Right renal pelvis (tissue), 4 donors: ENCODE results near the gene NRXN2. TPM values are rescaled to one million over a fixed set of nuclear protein-coding genes. Genes with fewer than 3 reads are reported as not detected.

Experiments
- DNase-seq, 4 donors: peaks; one replicate each; pipeline ENCODE4 v3.0.0-alpha.2; 2013; ENCODE audit warnings: low read depth in 4 of 4, low spot score in 3 of 4, missing footprints in 1 of 4
- polyA plus RNA-seq, 4 donors: library from polyadenylated mRNA; unstranded; fragments of 120-200 nt; gene quantifications; one replicate each; pipeline ENCODE4 v1.2.1, GENCODE V29; 2013; ENCODE audit not compliant: insufficient read length in 4 of 4

NRXN2 gene
- polyA plus RNA-seq, 4 donors, result 15.5 to 27.8 (median 17.0) TPM

- no peak for DNase-seq
These were observed 139.4 kb downstream of the NRXN2 start for GRCh38 chr11:64583296-64584262.

- DNase-seq, result no peak
These were observed 140.1 kb downstream of the NRXN2 start for GRCh38 chr11:64582885-64583284.

- no peak for DNase-seq
These were observed 141.9 kb downstream of the NRXN2 start for GRCh38 chr11:64581057-64581523.

GRCh38 chr11:64580412-64580811, 142.6 kb downstream of the NRXN2 start:
- DNase-seq, result no peak

- no peak for DNase-seq
These were observed 145.8 kb downstream of the NRXN2 start for GRCh38 chr11:64577202-64577601.

DNA sequence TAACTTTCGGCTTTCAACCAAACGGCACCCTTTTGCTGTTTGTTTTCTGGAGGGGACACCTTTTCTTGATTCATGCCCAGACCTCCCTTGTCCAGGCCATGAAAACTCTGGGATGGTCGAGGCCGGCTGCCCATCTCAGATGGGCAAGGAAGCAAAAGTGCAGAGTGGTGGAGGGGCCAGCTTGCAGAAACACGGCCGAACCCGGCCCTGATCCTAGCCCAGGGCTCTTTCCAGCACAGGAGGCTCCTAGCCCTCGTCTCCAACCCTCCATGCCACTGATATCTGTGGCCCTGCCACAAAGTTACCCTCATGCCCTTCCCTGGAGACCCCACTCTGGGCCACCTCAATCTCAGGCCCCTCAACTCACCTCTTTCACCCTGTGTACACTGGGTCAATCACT, 150.9 kb downstream of the NRXN2 start:
- no peak for DNase-seq

- no peak for DNase-seq
These were observed 151.4 kb downstream of the NRXN2 start for GRCh38 chr11:64571410-64572091.

DNA sequence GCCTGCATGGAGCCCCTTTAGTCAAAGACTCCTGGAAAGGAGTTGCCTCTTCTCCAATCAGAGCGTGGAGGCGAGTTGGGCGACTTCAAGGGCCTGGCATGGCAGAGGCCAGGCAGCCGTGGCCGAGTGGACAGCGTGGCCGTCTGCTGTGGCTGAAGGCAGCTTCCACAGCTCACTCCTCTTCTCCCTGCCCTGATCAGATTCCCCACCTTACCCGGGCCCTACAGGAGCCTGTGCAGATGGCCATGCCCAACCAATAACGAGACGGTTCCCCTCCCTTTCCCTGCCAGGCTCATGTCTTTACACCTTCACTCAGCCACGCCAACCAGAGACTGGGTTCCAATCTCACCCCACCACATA, 152.0 kb downstream of the NRXN2 start:
- no peak for DNase-seq

- no peak for DNase-seq
These were observed 152.7 kb downstream of the NRXN2 start for GRCh38 chr11:64570341-64570740.

- DNase-seq, result no peak
These were observed 153.6 kb downstream of the NRXN2 start for GRCh38 chr11:64569300-64569970.

GRCh38 chr11:64568584-64569140, 154.3 kb downstream of the NRXN2 start:
- no peak for DNase-seq

- no peak for DNase-seq
These were observed 154.9 kb downstream of the NRXN2 start for GRCh38 chr11:64568041-64568571.

DNA sequence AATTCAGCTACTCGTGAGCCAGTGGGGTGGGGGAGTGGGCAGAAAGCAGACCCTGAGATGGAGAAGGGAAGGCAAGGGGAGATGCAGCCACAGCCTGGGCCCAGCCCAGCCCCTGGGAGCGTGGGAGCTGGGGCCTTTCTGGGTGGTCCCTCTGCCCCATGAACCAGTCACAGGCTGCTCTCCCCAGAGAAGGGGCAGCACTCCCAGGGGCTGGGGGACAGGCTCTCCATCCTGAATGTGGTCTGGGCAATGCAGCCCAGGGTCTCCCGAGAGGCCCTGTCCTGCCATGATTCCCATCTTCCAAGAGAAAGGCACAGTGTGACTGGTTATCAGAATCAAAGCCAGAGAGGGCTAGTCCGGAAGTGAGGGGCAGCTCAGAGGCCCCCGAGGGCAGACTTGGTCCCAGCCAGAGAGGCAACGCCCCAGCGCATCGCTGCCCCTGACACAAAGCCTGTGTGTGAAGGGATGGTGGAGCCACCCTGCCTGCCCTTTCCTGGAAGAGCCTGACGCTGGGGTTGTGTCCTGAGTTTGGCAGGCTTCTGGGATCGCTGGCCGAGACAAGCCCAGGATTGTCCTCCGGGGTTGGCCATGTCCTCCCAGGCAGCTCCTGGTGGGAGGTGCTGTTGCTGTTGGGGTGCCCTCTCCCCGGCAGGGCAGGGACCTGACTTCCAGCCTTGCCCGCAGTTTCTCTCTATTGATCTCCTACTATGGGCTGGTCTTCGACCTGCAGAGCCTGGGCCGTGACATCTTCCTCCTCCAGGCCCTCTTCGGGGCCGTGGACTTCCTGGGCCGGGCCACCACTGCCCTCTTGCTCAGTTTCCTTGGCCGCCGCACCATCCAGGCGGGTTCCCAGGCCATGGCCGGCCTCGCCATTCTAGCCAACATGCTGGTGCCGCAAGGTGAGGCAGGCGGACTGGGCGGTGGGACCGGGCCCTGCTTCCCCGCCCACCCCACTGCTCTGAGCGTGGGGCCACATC, 155.8 kb downstream of the NRXN2 start:
- no peak for DNase-seq

- peak in 2 of 4 donors; percentile 64 to 77 for DNase-seq
These were observed 156.7 kb downstream of the NRXN2 start for GRCh38 chr11:64566042-64566914.

DNA sequence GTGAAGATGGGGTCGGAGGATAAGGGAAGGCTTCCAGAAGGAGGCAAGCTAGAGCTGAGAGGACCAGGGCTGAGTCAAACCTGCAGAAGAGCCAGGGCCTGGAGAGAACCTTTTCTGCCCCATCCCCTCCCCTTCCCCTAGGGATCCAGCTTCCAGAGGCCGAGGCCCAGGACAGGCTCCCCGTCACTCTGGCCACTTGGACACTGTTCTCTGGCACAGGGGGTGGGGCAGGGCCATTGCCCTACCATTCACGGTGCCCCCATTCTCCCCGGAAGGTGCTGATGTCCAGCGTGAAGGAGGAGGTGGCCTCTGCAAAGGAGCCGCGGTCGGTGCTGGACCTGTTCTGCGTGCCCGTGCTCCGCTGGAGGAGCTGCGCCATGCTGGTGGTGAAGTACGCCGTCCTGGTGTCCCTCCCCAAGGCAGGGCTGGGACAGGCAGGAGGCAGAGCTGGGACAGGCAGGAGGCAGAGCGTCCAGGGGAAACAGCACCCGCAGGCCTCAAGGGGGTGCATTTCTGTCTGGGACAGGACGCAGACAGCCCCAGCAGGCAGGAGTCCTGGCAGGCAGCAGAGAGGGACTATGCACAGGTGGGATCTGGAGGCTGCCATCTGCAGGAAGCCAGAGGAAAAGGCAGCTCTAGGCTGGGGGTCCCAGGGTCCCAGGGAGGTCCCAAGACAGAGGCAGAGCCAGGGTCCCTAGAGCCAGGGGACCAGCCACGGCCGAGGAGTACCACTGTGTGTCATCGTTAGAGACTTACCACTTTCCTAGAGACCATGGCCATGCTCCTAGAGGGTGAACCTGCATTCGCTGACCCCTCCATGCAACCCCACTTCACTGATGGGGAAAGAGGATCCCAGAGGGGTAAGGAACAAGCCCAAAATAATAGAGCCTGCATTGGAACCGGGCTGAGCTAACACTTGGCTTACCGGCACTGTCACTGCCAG, 157.8 kb downstream of the NRXN2 start:
- DNase-seq, result no peak

DNA sequence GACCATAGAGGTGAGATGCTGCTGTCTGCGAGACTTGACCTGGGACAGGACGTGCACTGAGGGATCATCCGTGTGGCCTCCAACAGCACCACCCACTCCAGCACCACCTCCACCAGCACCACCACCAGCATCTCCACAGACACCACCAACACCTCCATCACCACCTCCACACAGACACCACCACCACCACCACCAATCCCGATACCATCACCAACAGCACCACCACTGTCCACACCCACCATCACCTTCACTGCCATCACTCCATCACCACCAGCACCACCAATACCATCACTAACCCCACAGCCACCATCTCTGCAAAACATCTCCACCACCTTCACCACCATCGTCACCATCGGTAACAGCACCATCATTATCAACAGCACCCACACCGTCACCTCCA, 158.6 kb downstream of the NRXN2 start:
- DNase-seq, result no peak

GRCh38 chr11:64563966-64564365, 159.0 kb downstream of the NRXN2 start:
- DNase-seq, result no peak
